Measurements from ENCODE around the gene CRTC3.

CRTC3 gene

DNA sequence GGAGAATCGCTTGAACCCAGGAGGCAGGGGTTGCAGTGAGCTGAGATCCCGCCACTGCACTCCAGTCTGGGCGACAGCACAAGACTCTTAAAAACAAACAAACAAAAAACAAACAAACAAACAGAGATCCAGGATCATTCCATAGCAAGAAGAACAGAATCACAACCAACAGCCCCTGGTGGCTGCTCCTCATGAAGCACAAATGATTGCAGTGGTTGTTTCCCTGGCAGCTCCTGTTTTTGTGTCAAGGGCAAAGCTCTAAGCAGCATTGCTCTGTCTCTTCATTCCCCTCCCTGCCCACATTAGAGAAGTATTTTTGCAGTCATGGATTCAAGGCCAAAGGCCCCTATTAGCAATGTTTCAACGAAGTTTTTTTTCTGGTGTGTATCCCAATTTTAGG, 161.6 kb downstream of the CRTC3 start:
- in situ Hi-C loops (cut with MboI; ENCODE audit: low sequenced_read_pairs) = no loop called here

- in situ Hi-C loops (cut with MboI; ENCODE audit: low sequenced_read_pairs) = no loop called here
Measured at GRCh38 chr15:90691982-90692773, 162.5 kb downstream of the CRTC3 start.

Measured in HL-60/S4 (cell line).